Measurements from ENCODE around the gene ATP1A4. TPM values are rescaled to one million over a fixed set of nuclear protein-coding genes. Genes with fewer than 3 reads are reported as not detected.

The ATP1A4 gene
- total RNA-seq, 4 donors from 2014 or later: 0.07 to 0.47 TPM; not detected in 2

- intact Hi-C loops (cut with DNase I; ENCODE audit: low total_unique reads): loop anchor here (5.0 kb wide), 2 partner anchors 77 to 148 kb away; partner anchors contain the start of genes ATP1A2, COPA and NCSTN
- no peaks in the 10 kb centered on the region for H3K27me3 ChIP-seq
- peaks cover 66 to 84% of the 10 kb centered on the region in 2 donors for H3K4me1 ChIP-seq
- ATAC-seq: no peak
- in situ Hi-C loops (cut with MboI; ENCODE audit: low sequenced_read_pairs in 4 of 4): loop anchor here in 3 of 4 donors (5.0 to 10.0 kb wide), 5 partner anchors 53 to 180 kb away; no protein-coding TSS in a partner anchor
- TF ChIP-seq, protein P1, sequence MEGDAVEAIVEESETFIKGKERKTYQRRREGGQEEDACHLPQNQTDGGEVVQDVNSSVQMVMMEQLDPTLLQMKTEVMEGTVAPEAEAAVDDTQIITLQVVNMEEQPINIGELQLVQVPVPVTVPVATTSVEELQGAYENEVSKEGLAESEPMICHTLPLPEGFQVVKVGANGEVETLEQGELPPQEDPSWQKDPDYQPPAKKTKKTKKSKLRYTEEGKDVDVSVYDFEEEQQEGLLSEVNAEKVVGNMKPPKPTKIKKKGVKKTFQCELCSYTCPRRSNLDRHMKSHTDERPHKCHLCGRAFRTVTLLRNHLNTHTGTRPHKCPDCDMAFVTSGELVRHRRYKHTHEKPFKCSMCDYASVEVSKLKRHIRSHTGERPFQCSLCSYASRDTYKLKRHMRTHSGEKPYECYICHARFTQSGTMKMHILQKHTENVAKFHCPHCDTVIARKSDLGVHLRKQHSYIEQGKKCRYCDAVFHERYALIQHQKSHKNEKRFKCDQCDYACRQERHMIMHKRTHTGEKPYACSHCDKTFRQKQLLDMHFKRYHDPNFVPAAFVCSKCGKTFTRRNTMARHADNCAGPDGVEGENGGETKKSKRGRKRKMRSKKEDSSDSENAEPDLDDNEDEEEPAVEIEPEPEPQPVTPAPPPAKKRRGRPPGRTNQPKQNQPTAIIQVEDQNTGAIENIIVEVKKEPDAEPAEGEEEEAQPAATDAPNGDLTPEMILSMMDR (IDR thresholded peaks at IDR 0.05 in 4 of 5, conservative IDR thresholded peaks at IDR 0.05 in 1 of 5): no peak
- TF ChIP-seq POLR2A (IDR thresholded peaks at IDR 0.05): no peak
- H3K4me3 ChIP-seq: no peak overlapping the region
- peaks cover 0 to 22% of the 10 kb centered on the region in 2 donors for H3K36me3 ChIP-seq
- no peak for DNase-seq
- peak overlapping the region in 3 of 4 donors; percentile 38 to 73 (median 67) for H3K27ac ChIP-seq
- no peaks in the 10 kb centered on the region for H3K9me3 ChIP-seq
Observed at GRCh38 chr1:160194737-160195059, 43.3 kb downstream of the ATP1A4 start.

- H3K4me3 ChIP-seq: no peak overlapping the region
- TF ChIP-seq, protein P1 (IDR thresholded peaks at IDR 0.05 in 4 of 5, conservative IDR thresholded peaks at IDR 0.05 in 1 of 5): no peak
- TF ChIP-seq POLR2A (IDR thresholded peaks at IDR 0.05): no peak
- ATAC-seq (no peak), DNase-seq (no peak)
- peaks cover 0 to 22% of the 10 kb centered on the region in 2 donors for H3K36me3 ChIP-seq
- no peaks in the 10 kb centered on the region for H3K27me3 ChIP-seq
- H3K27ac ChIP-seq: peak overlapping the region; percentile 3 to 73 (median 58)
- intact Hi-C loops (cut with DNase I; ENCODE audit: low total_unique reads): no loop called here
- H3K9me3 ChIP-seq: no peaks in the 10 kb centered on the region
- H3K4me1 ChIP-seq: peaks cover 61 to 71% of the 10 kb centered on the region in 2 donors
- in situ Hi-C loops (cut with MboI; ENCODE audit: low sequenced_read_pairs in 4 of 4): loop anchor here in 2 of 4 donors (10.0 kb wide), 2 partner anchors 91 to 179 kb away; no protein-coding TSS in a partner anchor
Observed at GRCh38 chr1:160196143-160196542, 44.7 kb downstream of the ATP1A4 start.

- in situ Hi-C loops (cut with MboI; ENCODE audit: low sequenced_read_pairs in 4 of 4): loop anchor here in 2 of 4 donors (10.0 kb wide), 2 partner anchors 92 to 178 kb away; no protein-coding TSS in a partner anchor
- DNase-seq: no peak
Observed at GRCh38 chr1:160197231-160197630, 45.8 kb downstream of the ATP1A4 start.

DNA sequence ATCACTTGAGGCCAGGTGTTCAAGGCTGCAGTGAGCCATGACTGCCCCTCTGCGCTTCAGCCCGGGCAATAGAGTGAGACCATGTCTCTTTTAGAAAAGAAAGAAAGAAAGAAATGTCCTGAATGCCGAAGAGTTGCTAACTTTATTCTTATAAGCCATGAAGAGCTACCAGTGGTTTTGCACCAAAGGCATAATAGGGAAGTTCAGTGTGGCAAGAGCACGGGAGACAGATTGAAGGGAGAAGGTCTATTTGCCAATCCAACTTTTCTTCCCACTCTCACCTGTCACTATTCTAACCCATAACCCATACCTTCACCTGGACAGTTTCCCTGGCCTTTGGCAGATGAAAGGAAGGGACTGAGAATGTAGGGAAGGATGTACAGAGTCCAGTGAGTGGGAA lies 49.4 kb downstream of the ATP1A4 start:
- intact Hi-C loops (cut with DNase I; ENCODE audit: low total_unique reads) (loop anchor here (2.0 kb wide), 1 partner anchor 76 kb away; no protein-coding TSS in a partner anchor), in situ Hi-C loops (cut with MboI; ENCODE audit: low sequenced_read_pairs in 4 of 4) (no loop called here)
- Histone ChIP-seq H3K9me3 (no peaks in the 10 kb centered on the region), H3K27ac (peak overlapping the region in 2 of 4 donors; percentile 14 to 73), H3K36me3 (peaks cover 0 to 13% of the 10 kb centered on the region in 2 donors), H3K27me3 (no peaks in the 10 kb centered on the region), H3K4me3 (no peak overlapping the region), H3K4me1 (peaks cover 30 to 39% of the 10 kb centered on the region in 2 donors)
- ATAC-seq (no peak), DNase-seq (no peak)
- TF ChIP-seq, protein P1 (IDR thresholded peaks at IDR 0.05 in 4 of 5, conservative IDR thresholded peaks at IDR 0.05 in 1 of 5): no peak
- no peak for TF ChIP-seq POLR2A (IDR thresholded peaks at IDR 0.05)

More at GRCh38 chr1:160197231-160197630, 45.8 kb downstream of the ATP1A4 start:
- TF ChIP-seq POLR2A (IDR thresholded peaks at IDR 0.05): no peak
- TF ChIP-seq, protein P1 (IDR thresholded peaks at IDR 0.05 in 4 of 5, conservative IDR thresholded peaks at IDR 0.05 in 1 of 5): no peak
- Histone ChIP-seq H3K27ac (peak overlapping the region; percentile 24 to 73 (median 64)), H3K27me3 (no peaks in the 10 kb centered on the region), H3K9me3 (no peaks in the 10 kb centered on the region), H3K36me3 (peaks cover 0 to 28% of the 10 kb centered on the region in 2 donors), H3K4me3 (no peak overlapping the region), H3K4me1 (peaks cover 52 to 60% of the 10 kb centered on the region in 2 donors)
- intact Hi-C loops (cut with DNase I; ENCODE audit: low total_unique reads): no loop called here
- no peak for ATAC-seq

Data from gastrocnemius medialis (tissue), 4 donors.